NCI-H1436 (cell line): Measurements from ENCODE around the gene CARS1.
"Not testable (repeated sequence)": the region's sequence is repeated elsewhere in the genome, so short reads cannot be mapped to it uniquely, and the experiment has no call there.

Source experiments
- DNase-seq: peaks from one replicate; lab custom pipeline; 2025; lab: John Stamatoyannopoulos, UW

Gene CARS1

DNA sequence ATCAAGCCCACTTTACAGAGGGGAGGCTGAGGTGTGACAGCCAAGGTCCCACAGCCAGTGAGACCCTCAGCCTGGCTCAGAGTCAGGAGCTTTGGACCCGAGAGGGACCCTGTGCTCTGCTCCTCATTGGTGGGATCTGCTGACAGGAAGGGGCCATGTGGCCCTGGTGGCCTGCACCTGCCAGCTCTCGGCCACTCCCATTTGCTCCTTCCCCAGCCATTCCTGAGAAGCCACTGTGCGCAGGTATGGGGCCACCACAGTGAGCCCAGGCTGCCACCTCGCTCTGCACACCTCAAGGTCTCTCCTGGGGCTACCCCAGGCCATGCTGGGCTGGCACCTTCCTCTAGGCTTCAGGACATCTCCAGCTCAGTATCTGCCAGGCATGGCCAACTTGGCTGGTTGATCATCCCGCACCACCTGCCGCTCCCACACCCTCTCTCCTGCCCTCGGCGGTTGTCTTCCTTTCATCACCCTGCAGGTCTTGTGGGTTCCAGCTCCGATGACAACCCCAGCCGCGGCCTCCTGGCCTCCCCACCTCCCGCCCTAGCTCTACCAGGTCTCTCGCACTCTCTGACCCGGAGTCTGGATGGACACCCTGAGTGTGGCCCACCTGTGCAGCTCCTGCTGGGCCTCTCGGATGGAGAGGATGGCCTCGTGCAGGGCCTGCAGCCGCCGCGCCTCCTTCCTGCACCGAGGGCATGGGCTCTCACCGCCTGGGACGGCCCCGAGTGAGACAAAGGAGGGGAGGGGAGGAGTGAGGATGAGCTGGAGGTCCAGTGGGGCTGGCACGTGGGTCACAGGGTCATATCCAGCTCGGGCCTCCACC is 32.2 kb upstream of the CARS1 start:
- no peak for DNase-seq

- no peak for DNase-seq
Measured at GRCh38 chr11:3088806-3089205, 31.6 kb upstream of the CARS1 start.

DNA sequence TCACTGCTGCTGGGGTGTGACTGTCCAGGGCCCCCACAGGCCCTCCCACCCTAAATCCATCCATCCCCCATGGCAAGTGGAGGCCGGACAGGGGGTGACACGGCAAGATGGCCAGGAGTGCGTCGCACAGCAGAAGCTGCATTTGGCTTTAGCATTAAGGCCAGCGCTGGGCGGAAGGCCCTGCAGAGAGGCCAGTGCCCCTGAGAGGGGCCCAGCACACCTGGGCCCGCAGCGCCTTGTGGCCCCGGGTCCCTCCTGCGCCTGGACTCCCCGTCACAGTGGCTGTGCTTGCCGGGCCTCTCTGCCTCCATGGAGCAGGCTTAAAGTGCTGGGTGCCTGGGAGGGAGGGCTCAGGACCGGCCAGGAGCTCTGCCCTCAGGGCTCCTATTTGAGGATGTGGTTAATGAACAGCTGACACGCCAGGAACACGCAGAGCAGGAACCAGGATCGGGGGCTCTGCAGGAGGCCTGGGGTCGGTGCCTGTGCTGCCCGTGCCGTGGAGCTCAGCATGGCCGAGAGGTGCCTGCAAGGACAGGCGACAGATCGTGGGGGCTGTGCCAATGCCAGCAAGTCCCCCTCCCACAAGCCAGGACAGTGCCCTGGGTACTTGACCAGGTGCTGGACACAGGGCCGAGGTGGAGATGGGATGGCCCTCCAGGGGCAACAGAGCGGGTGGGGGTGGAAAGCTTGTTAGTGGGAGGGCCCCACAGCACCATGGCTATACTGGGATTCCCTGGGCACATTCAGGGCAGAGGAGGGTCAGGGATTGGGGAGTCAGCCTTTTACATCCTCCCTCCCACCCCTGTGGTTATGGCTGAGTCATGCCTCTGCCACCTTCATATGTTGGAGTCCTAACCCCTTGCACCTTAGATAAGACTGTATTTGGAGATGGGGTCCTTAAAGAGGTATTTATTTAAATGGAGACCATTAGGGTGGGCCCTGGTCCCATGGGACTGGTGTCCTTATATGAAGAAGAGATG is 30.9 kb upstream of the CARS1 start:
- no peak for DNase-seq

DNA sequence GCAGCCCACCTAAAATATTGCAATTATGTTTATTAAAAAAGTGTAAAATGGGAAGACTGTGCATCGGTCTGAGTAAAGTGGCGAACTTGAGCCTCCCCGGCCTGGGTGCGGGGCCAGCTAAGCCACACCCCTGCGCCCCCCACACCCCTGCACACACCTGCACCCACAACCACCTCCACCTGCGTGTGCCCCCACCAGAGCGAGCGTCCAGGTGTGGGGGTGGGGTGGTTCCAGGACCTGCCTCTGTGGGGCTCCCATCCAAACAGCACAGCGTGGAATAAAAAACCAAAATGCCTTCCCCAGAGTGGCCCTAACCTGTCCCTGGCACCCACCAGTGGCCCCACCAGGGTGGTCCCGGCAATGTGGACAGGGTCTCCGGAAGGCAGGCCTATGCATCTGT is 30.1 kb upstream of the CARS1 start:
- DNase-seq, result no peak

GRCh38 chr11:3086671-3087150 is 29.5 kb upstream of the CARS1 start:
- DNase-seq, result no peak

DNA sequence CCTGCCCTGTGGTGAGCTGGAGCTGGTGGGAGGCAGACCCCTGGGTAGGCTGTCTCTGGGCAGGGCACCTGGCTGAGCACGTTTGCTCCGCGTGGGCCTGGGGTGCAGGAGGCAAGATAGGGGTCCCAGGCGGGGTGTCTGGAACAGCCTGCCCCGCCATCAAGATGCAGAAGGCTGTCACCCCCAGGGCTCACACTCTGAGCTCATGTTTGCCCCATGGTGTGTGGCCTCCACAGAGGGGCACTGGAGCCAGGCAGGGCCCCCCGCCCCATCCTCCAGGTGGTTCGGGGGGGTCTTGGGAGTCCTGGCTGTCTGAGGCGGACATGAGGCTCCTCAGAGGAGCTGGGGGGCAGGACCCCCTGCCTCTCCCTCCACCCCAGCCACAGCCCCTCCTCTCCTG is 28.9 kb upstream of the CARS1 start:
- no peak for DNase-seq

DNA sequence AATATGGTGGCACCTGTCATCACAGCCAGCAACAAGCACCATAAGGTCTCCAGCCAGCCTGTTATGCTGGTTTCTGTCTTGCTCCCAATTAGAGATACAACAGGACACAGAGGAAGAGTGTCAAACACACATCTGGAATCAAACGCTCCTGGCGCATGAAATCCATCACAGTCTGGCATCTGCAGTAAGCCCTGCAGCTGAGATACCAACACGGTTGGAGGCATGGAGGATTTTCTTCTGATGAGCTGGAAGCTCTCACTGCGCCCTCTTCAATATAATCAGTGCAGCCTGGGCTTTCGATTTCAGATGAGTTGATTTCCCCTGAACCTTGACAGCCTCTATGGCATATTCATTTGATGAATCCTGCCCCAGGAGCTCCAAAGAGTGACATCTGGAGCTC is 27.8 kb upstream of the CARS1 start:
- DNase-seq, result no peak

DNA sequence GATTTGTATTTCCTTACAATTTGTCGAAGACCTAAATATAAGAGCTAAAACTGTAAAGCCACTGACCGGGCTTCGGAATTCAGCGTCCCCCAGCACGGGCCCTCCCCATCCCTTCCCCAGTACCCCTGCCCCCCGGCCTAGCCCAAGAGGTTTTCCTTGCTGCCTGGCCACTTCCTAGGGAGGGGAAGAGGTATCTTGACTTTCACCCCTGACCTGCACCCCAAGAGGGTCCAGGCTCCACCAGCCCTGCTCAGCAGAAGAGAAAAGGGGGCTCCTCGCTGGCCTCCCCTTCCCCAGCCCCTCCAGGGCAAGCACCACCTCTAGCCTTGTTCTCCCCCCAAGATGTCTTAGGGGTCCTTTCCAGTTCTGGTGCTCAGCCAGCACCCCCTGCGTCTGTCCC is 26.1 kb upstream of the CARS1 start:
- DNase-seq, result no peak

GRCh38 chr11:3081386-3081751 is 24.1 kb upstream of the CARS1 start:
- DNase-seq, result no peak

DNA sequence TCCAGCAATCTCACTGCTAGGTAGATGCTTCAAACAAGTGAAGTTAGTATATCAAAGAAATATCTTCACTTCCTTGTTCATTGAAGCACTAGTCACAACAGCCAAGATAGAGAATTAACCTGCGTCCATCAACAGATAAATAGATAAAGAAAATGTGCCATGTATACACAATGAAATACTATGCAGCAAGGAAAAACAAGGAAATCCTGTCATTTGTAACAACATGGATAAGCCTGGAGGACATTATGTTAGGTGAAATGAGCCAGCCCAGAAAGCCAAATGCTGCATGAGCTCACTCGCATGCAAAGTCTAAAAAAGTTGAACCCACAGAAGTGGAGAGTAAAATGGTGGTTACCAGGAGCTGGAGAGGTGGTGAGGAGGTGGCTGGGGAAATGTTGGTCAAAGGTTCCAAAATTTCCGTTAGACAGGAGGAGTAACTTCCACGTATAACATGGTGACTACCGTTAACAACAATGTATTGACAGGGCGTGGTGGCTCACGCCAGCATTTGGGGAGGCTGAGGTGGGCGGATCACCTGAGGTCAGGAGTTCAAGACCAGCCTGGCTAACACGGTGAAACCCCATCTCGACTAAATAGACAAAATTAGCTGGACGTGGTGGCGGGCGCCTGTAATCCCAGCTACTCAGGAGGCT is 23.6 kb upstream of the CARS1 start:
- DNase-seq, result no peak

DNA sequence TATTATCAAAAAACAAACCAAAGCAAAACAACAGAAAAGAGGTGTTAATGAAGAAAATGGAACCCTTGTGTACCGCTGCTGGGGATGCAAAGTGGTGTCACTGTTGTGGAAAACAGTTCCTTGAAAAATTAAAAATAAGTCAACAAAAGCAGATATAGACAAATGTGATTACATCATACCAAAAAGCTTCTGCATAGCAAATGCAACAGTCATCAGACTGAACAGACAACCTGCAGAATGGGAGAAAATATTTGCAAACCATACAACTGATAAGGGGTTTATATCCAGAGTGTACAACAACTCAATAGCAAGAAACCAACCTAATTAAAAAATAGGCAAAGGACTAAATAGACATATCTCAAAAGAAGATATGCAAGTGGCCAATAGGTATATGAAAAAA is 22.9 kb upstream of the CARS1 start:
- DNase-seq, result no peak

DNA sequence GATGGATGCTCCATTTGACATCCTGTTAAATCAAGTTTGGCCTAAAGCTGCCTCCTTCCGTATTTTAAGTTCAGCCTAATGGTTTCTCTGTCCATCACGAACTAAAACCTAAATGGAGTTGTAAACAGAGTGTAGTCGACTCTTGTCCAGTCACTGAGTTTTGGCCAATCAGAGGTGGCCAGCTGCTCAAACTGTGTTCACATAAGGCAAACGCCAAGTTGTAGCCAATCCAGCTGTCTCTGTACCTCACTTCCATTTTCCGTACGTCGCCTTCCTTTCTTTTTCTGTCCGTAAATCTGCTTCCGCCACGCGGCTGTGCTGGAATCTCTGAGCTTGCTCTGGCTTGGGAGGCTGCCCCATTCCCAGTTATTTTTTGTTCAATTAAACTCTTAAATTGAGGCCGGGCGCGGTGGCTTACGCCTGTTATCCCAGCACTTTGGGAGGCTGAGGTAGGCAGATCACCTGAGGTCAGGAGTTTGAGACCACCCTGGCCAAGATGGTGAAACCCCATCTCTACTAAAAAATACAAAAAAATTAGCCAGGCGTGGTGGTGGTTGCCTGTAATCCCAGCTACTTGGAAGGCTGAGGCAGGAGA is 20.7 kb upstream of the CARS1 start:
- DNase-seq, result no peak

DNA sequence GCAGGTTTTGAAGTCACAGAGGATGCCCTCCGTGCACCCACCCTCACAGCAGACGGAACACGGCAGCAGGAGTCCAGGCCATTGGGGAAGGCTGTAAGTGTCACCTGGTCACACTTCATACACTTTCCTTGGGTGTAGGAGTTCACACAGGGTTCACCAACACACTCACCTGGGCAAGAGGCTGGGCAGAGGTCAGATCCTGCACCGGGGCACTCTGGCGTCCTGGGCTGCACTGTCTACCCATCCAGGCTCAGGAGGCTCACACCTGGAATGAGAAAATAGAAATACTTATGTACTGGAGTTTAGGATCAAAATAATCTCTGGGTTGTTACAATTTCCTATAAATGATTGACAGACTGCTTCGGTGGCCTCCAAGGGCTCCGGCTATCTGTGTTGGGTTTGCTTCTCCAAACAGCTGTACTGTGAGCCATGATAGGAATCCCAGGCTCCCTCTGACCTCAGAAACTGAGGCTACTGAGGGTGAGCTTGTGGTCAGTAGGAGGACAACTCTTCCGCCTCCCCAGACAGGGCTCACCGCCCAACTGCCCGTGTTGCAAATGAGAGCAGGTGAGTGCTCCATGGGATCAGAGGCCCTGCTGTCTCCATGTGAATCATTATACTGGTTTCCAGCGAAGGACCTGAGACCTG is 20.1 kb upstream of the CARS1 start:
- DNase-seq, result no peak

DNA sequence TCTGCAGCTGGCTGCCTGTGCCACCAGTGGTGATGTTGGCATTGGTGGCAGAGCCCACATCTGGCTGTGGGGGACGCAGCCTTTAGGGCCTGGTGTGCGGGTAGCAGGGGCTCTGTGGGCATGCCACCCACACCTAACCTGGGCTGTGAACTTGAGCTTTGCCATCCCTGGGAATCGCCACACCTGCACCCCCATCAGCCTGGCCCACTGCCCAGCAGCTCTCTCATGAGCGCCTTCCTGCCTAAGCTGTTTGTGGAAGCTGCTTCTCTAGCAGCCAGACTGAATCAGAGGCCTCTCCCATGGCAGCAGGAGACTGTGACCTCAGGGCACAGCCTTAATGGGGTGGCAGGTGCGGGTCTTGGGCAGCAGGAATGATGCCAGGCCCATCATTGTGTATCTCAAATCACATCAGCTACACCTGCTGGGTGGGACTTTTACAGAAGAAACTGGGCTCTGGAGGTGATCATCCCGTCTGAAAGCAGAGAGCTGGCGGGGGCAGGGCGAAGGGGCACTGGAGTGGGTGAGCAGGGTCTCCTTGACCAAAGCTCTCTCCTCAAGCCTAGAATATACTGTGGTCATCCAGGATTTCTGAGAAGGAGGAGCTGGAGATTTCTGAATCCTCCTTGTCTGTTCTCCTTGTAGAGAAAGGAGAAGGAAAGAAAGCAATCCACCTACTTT is 17.8 kb upstream of the CARS1 start:
- no peak for DNase-seq

- no peak for DNase-seq
Measured at GRCh38 chr11:3073029-3073435, 15.8 kb upstream of the CARS1 start.

GRCh38 chr11:3069425-3069824 is 12.2 kb upstream of the CARS1 start:
- no peak for DNase-seq

- not testable (repeated sequence) for DNase-seq
Measured at GRCh38 chr11:3066308-3066707, 9.1 kb upstream of the CARS1 start.

DNA sequence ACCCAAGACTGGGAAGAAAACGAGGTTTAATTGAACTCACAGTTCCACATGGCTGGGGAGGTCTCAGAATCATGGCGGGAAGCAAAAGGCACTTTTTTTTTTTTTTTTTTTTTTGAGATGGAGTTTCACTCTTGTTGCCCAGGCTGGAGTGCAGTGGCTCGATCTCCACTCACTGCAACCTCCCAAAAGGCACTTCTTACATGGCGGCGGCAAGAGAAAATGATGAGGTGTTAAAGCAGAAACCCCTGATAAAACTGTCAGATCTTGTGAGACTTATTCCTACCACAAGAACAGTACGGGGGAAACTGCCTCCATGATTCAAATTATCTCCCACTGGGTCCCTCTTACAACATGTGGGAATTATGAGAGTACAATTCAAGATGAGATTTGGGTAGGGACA is 7.5 kb upstream of the CARS1 start:
- DNase-seq, result not testable (repeated sequence)

DNA sequence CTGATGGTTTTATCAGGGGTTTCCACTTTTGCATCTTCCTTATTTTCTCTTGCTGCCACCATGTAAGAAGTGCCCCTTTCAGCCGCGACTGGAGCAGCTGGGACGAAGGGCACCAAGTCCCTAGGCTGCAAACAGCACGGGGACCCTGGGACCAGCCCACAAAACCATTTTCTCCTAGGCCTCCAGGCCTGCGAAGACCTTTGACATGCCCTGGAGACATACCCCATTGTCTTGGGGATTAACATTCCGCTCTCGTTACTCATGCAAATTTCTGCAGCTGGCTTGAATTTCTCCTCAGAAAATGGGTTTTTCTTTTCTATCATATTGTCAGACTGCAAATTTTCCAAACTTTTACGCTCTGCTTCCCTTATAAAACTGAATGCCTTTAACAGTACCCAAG is 6.7 kb upstream of the CARS1 start:
- DNase-seq, result not testable (repeated sequence)

GRCh38 chr11:3063432-3063831 is 6.2 kb upstream of the CARS1 start:
- DNase-seq, result not testable (repeated sequence)
